SK-N-MC (cell line): ENCODE measurements around the gene PRF1.
"Not testable (repeated sequence)": the region's sequence is repeated elsewhere in the genome, so short reads cannot be mapped to it uniquely, and the experiment has no call there.

Source experiments
- DNase-seq: peaks from one replicate; pipeline ENCODE4 v3.0.0-alpha.2; 2011; ENCODE audit warnings: low read depth, low spot score
- H3K27ac ChIP-seq: fragments of 200-600 bp; sonication (generic); 2 replicates; pipeline ENCODE4 v1.5.1; 2016; ENCODE audit warnings: mixed run types
- H3K36me3 ChIP-seq: fragments of 200-600 bp; sonication (generic); 2 replicates; pipeline ENCODE4 v1.6.1; 2017; ENCODE audit warnings: antibody characterized with exemption, low read length, mixed read lengths; ENCODE audit not compliant: insufficient read depth
- H3K4me3 ChIP-seq: fragments of 200-600 bp; sonication (generic); 2 replicates; pipeline ENCODE4 v1.5.1; 2016
- H3K9ac ChIP-seq: fragments of 200-600 bp; sonication (generic); 2 replicates; pipeline ENCODE4 v1.8.0; 2017; ENCODE audit warnings: mixed run types, mixed read lengths; ENCODE audit not compliant: insufficient read length
- H3K9me3 ChIP-seq: fragments of 200-600 bp; sonication (generic); 2 replicates; pipeline ENCODE4 v1.6.1; 2017; ENCODE audit warnings: low read depth, mild to moderate bottlenecking, antibody characterized with exemption, low read length, moderate library complexity, mixed read lengths
- EZH2 ChIP-seq: fragments of 200-600 bp; sonication (generic); IDR thresholded peaks from one replicate; pipeline ENCODE4 v1.6.1; 2017; ENCODE audit warnings: antibody characterized with exemption
- FOXP2 ChIP-seq: optimal IDR thresholded peaks from 2 replicates; pipeline ENCODE3; 2011; ENCODE audit warnings: mild to moderate bottlenecking, moderate library complexity; ENCODE audit not compliant: insufficient read depth; ENCODE audit errors: extremely low read length, control extremely low read depth
- POLR2AphosphoS5 ChIP-seq: IDR thresholded peaks from 2 replicates; pipeline ENCODE4 v1.6.1; 2012; ENCODE audit warnings: mild to moderate bottlenecking, low read depth, low read length, borderline replicate concordance

The PRF1 gene

GRCh38 chr10:70634011-70634410 is 31.5 kb upstream of the PRF1 start:
- Histone ChIP-seq H3K36me3 (no peaks in the 10 kb centered on the region), H3K9ac (no peak overlapping the region), H3K27ac (no peak overlapping the region), H3K4me3 (no peak overlapping the region), H3K9me3 (no peaks in the 10 kb centered on the region)
- no peak for DNase-seq
- TF ChIP-seq EZH2 = no peak
- TF ChIP-seq FOXP2 = no peak
- TF ChIP-seq POLR2AphosphoS5 = no peak

GRCh38 chr10:70631735-70632134 is 29.2 kb upstream of the PRF1 start:
- not testable (repeated sequence) for H3K4me3 ChIP-seq, H3K9me3 ChIP-seq, H3K27ac ChIP-seq, H3K9ac ChIP-seq, H3K36me3 ChIP-seq, DNase-seq

- no peak for DNase-seq
- no peak for TF ChIP-seq POLR2AphosphoS5
- TF ChIP-seq EZH2 = no peak
- no peak for TF ChIP-seq FOXP2
- no peak overlapping the region for H3K27ac ChIP-seq
- H3K36me3 ChIP-seq = no peaks in the 10 kb centered on the region
- no peaks in the 10 kb centered on the region for H3K9me3 ChIP-seq
- H3K9ac ChIP-seq = no peak overlapping the region
- no peak overlapping the region for H3K4me3 ChIP-seq
These were observed 26.8 kb upstream of the PRF1 start for GRCh38 chr10:70629338-70629737.

GRCh38 chr10:70626056-70626455 is 23.5 kb upstream of the PRF1 start:
- Histone ChIP-seq H3K9me3 (no peaks in the 10 kb centered on the region), H3K9ac (no peak overlapping the region), H3K27ac (no peak overlapping the region), H3K36me3 (no peaks in the 10 kb centered on the region), H3K4me3 (no peak overlapping the region)
- TF ChIP-seq POLR2AphosphoS5 (no peak), EZH2 (no peak), FOXP2 (no peak)
- no peak for DNase-seq

- no peak for DNase-seq
- Histone ChIP-seq H3K36me3 (no peaks in the 10 kb centered on the region), H3K4me3 (no peak overlapping the region), H3K27ac (no peak overlapping the region), H3K9me3 (no peaks in the 10 kb centered on the region), H3K9ac (no peak overlapping the region)
- no peak for TF ChIP-seq FOXP2
- TF ChIP-seq POLR2AphosphoS5 = no peak
- TF ChIP-seq EZH2 = no peak
These were observed 20.7 kb upstream of the PRF1 start for GRCh38 chr10:70622981-70623844.

- H3K36me3 ChIP-seq = no peaks in the 10 kb centered on the region
- no peak overlapping the region for H3K9ac ChIP-seq
- no peak for DNase-seq
- no peaks in the 10 kb centered on the region for H3K9me3 ChIP-seq
- TF ChIP-seq FOXP2 = no peak
- TF ChIP-seq EZH2 = no peak
- TF ChIP-seq POLR2AphosphoS5 = no peak
- H3K4me3 ChIP-seq = no peak overlapping the region
- no peak overlapping the region for H3K27ac ChIP-seq
These were observed 20.0 kb upstream of the PRF1 start for GRCh38 chr10:70622541-70622940.

- no peak for DNase-seq
- TF ChIP-seq EZH2 = no peak
- Histone ChIP-seq H3K9ac (no peak overlapping the region), H3K36me3 (no peaks in the 10 kb centered on the region), H3K27ac (no peak overlapping the region), H3K4me3 (no peak overlapping the region), H3K9me3 (no peaks in the 10 kb centered on the region)
These were observed 19.1 kb upstream of the PRF1 start for GRCh38 chr10:70621503-70622078.

GRCh38 chr10:70620020-70620289 is 17.4 kb upstream of the PRF1 start:
- no peak overlapping the region for H3K27ac ChIP-seq
- TF ChIP-seq EZH2 = no peak
- no peak for TF ChIP-seq POLR2AphosphoS5
- no peak for TF ChIP-seq FOXP2
- no peak overlapping the region for H3K9ac ChIP-seq
- no peaks in the 10 kb centered on the region for H3K9me3 ChIP-seq
- H3K4me3 ChIP-seq = no peak overlapping the region
- no peaks in the 10 kb centered on the region for H3K36me3 ChIP-seq
- no peak for DNase-seq

GRCh38 chr10:70619271-70620019 is 16.9 kb upstream of the PRF1 start:
- no peak overlapping the region for H3K4me3 ChIP-seq
- H3K27ac ChIP-seq = no peak overlapping the region
- DNase-seq = no peak
- no peaks in the 10 kb centered on the region for H3K9me3 ChIP-seq
- TF ChIP-seq POLR2AphosphoS5 = no peak
- no peak for TF ChIP-seq FOXP2
- no peak for TF ChIP-seq EZH2
- H3K9ac ChIP-seq = no peak overlapping the region
- no peaks in the 10 kb centered on the region for H3K36me3 ChIP-seq
